Hepatocyte (in vitro differentiated cells): Measurements from ENCODE around the gene IRF8.

ENCODE experiments used
- CTCF ChIP-seq: fragments of 200-600 bp; sonication (generic); IDR thresholded peaks from 2 replicates; pipeline ENCODE4 v1.5.1; 2016; ENCODE audit warnings: antibody characterized with exemption, mild to moderate bottlenecking; ENCODE audit not compliant: poor library complexity
- EZH2 ChIP-seq: fragments of 200-600 bp; sonication (generic); IDR thresholded peaks from 2 replicates; pipeline ENCODE4 v1.6.1; 2016; ENCODE audit warnings: antibody characterized with exemption, mild to moderate bottlenecking, borderline replicate concordance
- EZH2phosphoT487 ChIP-seq: fragments of 200-600 bp; sonication (generic); IDR thresholded peaks from one replicate; pipeline ENCODE4 v1.6.1; 2018; ENCODE audit warnings: antibody characterized with exemption, mild to moderate bottlenecking, low read depth, moderate library complexity; ENCODE audit not compliant: unreplicated experiment, severe bottlenecking

GRCh38 chr16:85940214-85940613 lies 41.3 kb downstream of the IRF8 start:
- TF ChIP-seq EZH2, result no peak
- no peak for TF ChIP-seq CTCF
- no peak for TF ChIP-seq EZH2phosphoT487
